Adrenal gland (tissue), 5 donors: ENCODE results near the gene C5orf47.

Source experiments
- CTCF ChIP-seq, 6 experiments: fragments of 450-650 bp in 4 of 6; fragments of 200-600 bp in 2 of 6; sonication (generic) in 1 of 6; IDR thresholded peaks; 1 replicate in 5 of 6; 2 replicates in 1 of 6; pipeline versions ENCODE4 v1.5.1 to v1.8.0; 2016 to 2021; ENCODE audit warnings: antibody characterized with exemption in 6 of 6, mild to moderate bottlenecking in 2 of 6, moderate library complexity in 1 of 6
- POLR2A ChIP-seq, 2 donors: fragments of 450-650 bp; IDR thresholded peaks; one replicate each; pipeline ENCODE4 v1.6.1; 2017; ENCODE audit warnings: antibody characterized with exemption in 2 of 2, mild to moderate bottlenecking in 2 of 2, moderate library complexity in 1 of 2
- donor health status: DM: no; HTN: no; CAD: no.

- TF ChIP-seq CTCF (IDR thresholded peaks at IDR 0.05) (no peak), POLR2A (IDR thresholded peaks at IDR 0.05) (no peak)
These were observed 16.4 kb upstream of the C5orf47 start for GRCh38 chr5:173972607-173972924.
